Measurements from ENCODE around the gene ORC5. TPM values are rescaled to one million over a fixed set of nuclear protein-coding genes. Genes with fewer than 3 reads are reported as not detected.

ORC5 gene
- total RNA-seq, 2 donors from 2014 or later: 13.8 to 14.8 TPM

GRCh38 chr7:104156842-104157277 is 51.0 kb downstream of the ORC5 start:
- no peaks in the 10 kb centered on the region for H3K4me1 ChIP-seq (ENCODE audit: control insufficient read depth in 1 of 2, low read depth in 2 of 2)
- no peak overlapping the region for H3K4me3 ChIP-seq
- no peak overlapping the region for H3K27ac ChIP-seq
- no peaks in the 10 kb centered on the region for H3K36me3 ChIP-seq
- peak; percentile 33 for TF ChIP-seq CTCF (IDR thresholded peaks at IDR 0.05)
- DNase-seq (ENCODE audit: low spot score): no peak
- H3K27me3 ChIP-seq (replicated peaks; ENCODE audit: insufficient read depth): no peaks in the 10 kb centered on the region
- no peaks in the 10 kb centered on the region for H3K9me3 ChIP-seq
- no peak for ATAC-seq (ENCODE audit: insufficient number of reproducible peaks, low FRiP score, low read depth)

GRCh38 chr7:104153287-104153686 is 54.5 kb downstream of the ORC5 start:
- no peak overlapping the region for H3K4me3 ChIP-seq
- no peak for TF ChIP-seq CTCF (IDR thresholded peaks at IDR 0.05)
- DNase-seq (ENCODE audit: low spot score) (no peak), ATAC-seq (ENCODE audit: insufficient number of reproducible peaks, low FRiP score, low read depth) (no peak)
- no peaks in the 10 kb centered on the region for H3K9me3 ChIP-seq
- no peak overlapping the region for H3K27ac ChIP-seq
- no peaks in the 10 kb centered on the region for H3K36me3 ChIP-seq
- no peaks in the 10 kb centered on the region for H3K27me3 ChIP-seq (replicated peaks; ENCODE audit: insufficient read depth)
- no peaks in the 10 kb centered on the region for H3K4me1 ChIP-seq (ENCODE audit: control insufficient read depth in 1 of 2, low read depth in 2 of 2)

- Histone ChIP-seq H3K36me3 (no peaks in the 10 kb centered on the region), H3K27me3 (replicated peaks; ENCODE audit: insufficient read depth) (no peaks in the 10 kb centered on the region), H3K4me1 (ENCODE audit: control insufficient read depth in 1 of 2, low read depth in 2 of 2) (no peaks in the 10 kb centered on the region), H3K4me3 (no peak overlapping the region), H3K27ac (no peak overlapping the region), H3K9me3 (no peaks in the 10 kb centered on the region)
- DNase-seq (ENCODE audit: low spot score) (no peak), ATAC-seq (ENCODE audit: insufficient number of reproducible peaks, low FRiP score, low read depth) (no peak)
- TF ChIP-seq CTCF (IDR thresholded peaks at IDR 0.05): no peak
Measured at GRCh38 chr7:104152468-104152867, 55.3 kb downstream of the ORC5 start.

GRCh38 chr7:104150470-104150869 is 57.3 kb downstream of the ORC5 start:
- no peaks in the 10 kb centered on the region for H3K27me3 ChIP-seq (replicated peaks; ENCODE audit: insufficient read depth)
- no peaks in the 10 kb centered on the region for H3K9me3 ChIP-seq
- no peaks in the 10 kb centered on the region for H3K36me3 ChIP-seq
- no peak overlapping the region for H3K4me3 ChIP-seq
- no peak overlapping the region for H3K27ac ChIP-seq
- no peaks in the 10 kb centered on the region for H3K4me1 ChIP-seq (ENCODE audit: control insufficient read depth in 1 of 2, low read depth in 2 of 2)
- TF ChIP-seq CTCF (IDR thresholded peaks at IDR 0.05): no peak
- DNase-seq (ENCODE audit: low spot score): no peak
- no peak for ATAC-seq (ENCODE audit: insufficient number of reproducible peaks, low FRiP score, low read depth)

GRCh38 chr7:104149822-104150221 is 58.0 kb downstream of the ORC5 start:
- ATAC-seq (ENCODE audit: insufficient number of reproducible peaks, low FRiP score, low read depth): no peak
- H3K4me1 ChIP-seq (ENCODE audit: control insufficient read depth in 1 of 2, low read depth in 2 of 2): no peaks in the 10 kb centered on the region

More at GRCh38 chr7:104149822-104150221, 58.0 kb downstream of the ORC5 start:
- no peak for TF ChIP-seq CTCF (IDR thresholded peaks at IDR 0.05)
- DNase-seq (ENCODE audit: low spot score): no peak
- H3K27ac ChIP-seq: no peak overlapping the region
- no peaks in the 10 kb centered on the region for H3K27me3 ChIP-seq (replicated peaks; ENCODE audit: insufficient read depth)
- H3K9me3 ChIP-seq: no peaks in the 10 kb centered on the region
- no peak overlapping the region for H3K4me3 ChIP-seq
- no peaks in the 10 kb centered on the region for H3K36me3 ChIP-seq

Data from thoracic aorta (tissue), 2 donors.